ENCODE data around the gene MAML2.

The MAML2 gene

GRCh38 chr11:96112192-96113128, 230.5 kb downstream of the MAML2 start:
- DNase-seq: no peak

GRCh38 chr11:96111308-96111707, 231.7 kb downstream of the MAML2 start:
- DNase-seq: no peak

GRCh38 chr11:96110302-96110701, 232.7 kb downstream of the MAML2 start:
- no peak for DNase-seq

- no peak for DNase-seq
Measured at GRCh38 chr11:96109331-96110030, 233.5 kb downstream of the MAML2 start.

GRCh38 chr11:96107143-96107824, 235.7 kb downstream of the MAML2 start:
- DNase-seq: no peak

- no peak for DNase-seq
Measured at GRCh38 chr11:96106645-96107044, 236.3 kb downstream of the MAML2 start.

- no peak for DNase-seq
Measured at GRCh38 chr11:96105944-96106343, 237.1 kb downstream of the MAML2 start.

- DNase-seq: no peak
Measured at GRCh38 chr11:96105197-96105895, 237.6 kb downstream of the MAML2 start.

- DNase-seq: no peak
Measured at GRCh38 chr11:96104496-96104895, 238.5 kb downstream of the MAML2 start.

GRCh38 chr11:96103721-96104120, 239.3 kb downstream of the MAML2 start:
- DNase-seq: no peak

- peak; percentile 52 for DNase-seq
Measured at GRCh38 chr11:96103102-96103501, 239.9 kb downstream of the MAML2 start.

GRCh38 chr11:96102664-96103078, 240.3 kb downstream of the MAML2 start:
- peak; percentile 86 for DNase-seq

- no peak for DNase-seq
Measured at GRCh38 chr11:96101146-96101545, 241.8 kb downstream of the MAML2 start.

GRCh38 chr11:96098511-96099241, 244.3 kb downstream of the MAML2 start:
- DNase-seq: peak; percentile 57

- DNase-seq: peak; percentile 64
Measured at GRCh38 chr11:96097844-96098421, 245.1 kb downstream of the MAML2 start.

- no peak for DNase-seq
Measured at GRCh38 chr11:96096360-96096759, 246.6 kb downstream of the MAML2 start.

- no peak for DNase-seq
Measured at GRCh38 chr11:96095884-96096303, 247.1 kb downstream of the MAML2 start.

GRCh38 chr11:96094156-96094555, 248.8 kb downstream of the MAML2 start:
- DNase-seq: no peak

GRCh38 chr11:96092511-96092910, 250.5 kb downstream of the MAML2 start:
- no peak for DNase-seq

GRCh38 chr11:96091476-96091875, 251.5 kb downstream of the MAML2 start:
- DNase-seq: peak; percentile 55

GRCh38 chr11:96090711-96091110, 252.3 kb downstream of the MAML2 start:
- peak; percentile 91 for DNase-seq

- peak; percentile 45 for DNase-seq
Measured at GRCh38 chr11:96088914-96089313, 254.1 kb downstream of the MAML2 start.
